Measurements from ENCODE around the gene CNOT11.
A peak's percentile ranks its signal among the peaks of the same experiment; 100 is the strongest.
"Not testable (repeated sequence)": the region's sequence is repeated elsewhere in the genome, so short reads cannot be mapped to it uniquely, and the experiment has no call there.

CNOT11 gene

DNA sequence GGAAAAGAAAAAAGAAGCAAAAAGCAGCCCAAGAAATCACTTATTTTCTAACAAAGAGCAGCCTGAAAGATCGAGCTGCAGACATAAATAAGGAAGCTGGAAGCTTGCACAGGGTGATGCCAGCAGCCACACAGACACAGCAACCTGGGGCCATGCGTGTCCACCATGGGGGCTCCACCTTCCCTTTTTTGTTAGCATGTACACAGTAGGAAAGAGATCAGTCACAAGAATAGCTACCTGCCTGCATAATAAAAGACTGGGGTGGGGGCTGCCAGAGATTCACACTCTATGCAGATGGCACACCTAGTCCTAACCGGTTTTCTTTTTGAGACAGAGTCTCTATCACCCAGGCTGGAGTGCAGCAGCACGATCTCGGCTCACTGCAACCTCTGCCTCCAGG, 2.9 kb upstream of the CNOT11 start:
- Histone ChIP-seq H3K9ac (no peak overlapping the region), H3K36me3 (ENCODE audit: insufficient read depth) (no peaks in the 10 kb centered on the region), H4K20me1 (ENCODE audit: insufficient read depth) (no peaks in the 10 kb centered on the region), H3K27me3 (ENCODE audit: insufficient read depth, low read depth) (no peaks in the 10 kb centered on the region), H2AFZ (ENCODE audit: low read depth) (no peak overlapping the region), H3K4me3 (IDR thresholded peaks at IDR 0.05; ENCODE audit: insufficient read depth, low read depth, low read length) (no peak overlapping the region), H3K4me2 (no peak overlapping the region), H3K27ac (no peak overlapping the region), H3K4me1 (ENCODE audit: low read depth, poor library complexity, severe bottlenecking) (peaks cover 11% of the 10 kb centered on the region), H3K79me2 (ENCODE audit: insufficient read depth, low read depth) (peaks cover 17% of the 10 kb centered on the region)
- TF ChIP-seq, protein P1, sequence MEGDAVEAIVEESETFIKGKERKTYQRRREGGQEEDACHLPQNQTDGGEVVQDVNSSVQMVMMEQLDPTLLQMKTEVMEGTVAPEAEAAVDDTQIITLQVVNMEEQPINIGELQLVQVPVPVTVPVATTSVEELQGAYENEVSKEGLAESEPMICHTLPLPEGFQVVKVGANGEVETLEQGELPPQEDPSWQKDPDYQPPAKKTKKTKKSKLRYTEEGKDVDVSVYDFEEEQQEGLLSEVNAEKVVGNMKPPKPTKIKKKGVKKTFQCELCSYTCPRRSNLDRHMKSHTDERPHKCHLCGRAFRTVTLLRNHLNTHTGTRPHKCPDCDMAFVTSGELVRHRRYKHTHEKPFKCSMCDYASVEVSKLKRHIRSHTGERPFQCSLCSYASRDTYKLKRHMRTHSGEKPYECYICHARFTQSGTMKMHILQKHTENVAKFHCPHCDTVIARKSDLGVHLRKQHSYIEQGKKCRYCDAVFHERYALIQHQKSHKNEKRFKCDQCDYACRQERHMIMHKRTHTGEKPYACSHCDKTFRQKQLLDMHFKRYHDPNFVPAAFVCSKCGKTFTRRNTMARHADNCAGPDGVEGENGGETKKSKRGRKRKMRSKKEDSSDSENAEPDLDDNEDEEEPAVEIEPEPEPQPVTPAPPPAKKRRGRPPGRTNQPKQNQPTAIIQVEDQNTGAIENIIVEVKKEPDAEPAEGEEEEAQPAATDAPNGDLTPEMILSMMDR (conservative IDR thresholded peaks at IDR 0.05; ENCODE audit: low read depth, low read length): no peak

DNA sequence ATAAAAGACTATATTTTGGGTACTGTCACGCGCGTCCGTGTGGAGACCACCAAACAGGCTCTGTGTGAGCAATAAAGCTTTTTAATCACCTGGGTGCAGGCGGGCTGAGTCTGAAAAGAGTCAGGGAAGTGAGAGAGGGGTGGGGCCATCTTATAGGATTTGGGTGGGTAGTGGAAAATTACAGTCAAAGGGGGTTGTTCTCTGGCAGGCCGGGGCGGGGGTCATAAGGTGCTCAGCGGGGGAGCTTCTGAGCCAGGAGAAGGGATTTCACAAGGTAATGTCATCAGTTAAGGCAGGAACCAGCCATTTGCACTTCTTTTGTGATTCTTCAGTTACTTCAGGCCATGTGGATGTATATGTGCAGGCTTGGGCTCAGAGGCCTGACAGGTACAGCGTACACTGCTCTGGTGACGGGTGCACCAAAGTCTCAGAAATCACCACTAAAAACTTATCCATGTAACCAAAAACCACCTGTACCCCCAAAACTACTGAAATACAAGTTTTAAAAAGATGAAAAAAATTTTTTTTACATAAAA, 1.4 kb upstream of the CNOT11 start:
- H4K20me1 ChIP-seq (ENCODE audit: insufficient read depth); H3K27ac ChIP-seq; H3K4me2 ChIP-seq; H3K9ac ChIP-seq; H3K36me3 ChIP-seq (ENCODE audit: insufficient read depth); H2AFZ ChIP-seq (ENCODE audit: low read depth); H3K4me3 ChIP-seq (IDR thresholded peaks at IDR 0.05; ENCODE audit: insufficient read depth, low read depth, low read length); H3K27me3 ChIP-seq (ENCODE audit: insufficient read depth, low read depth): not testable (repeated sequence)
- peaks cover 29% of the 10 kb centered on the region for H3K79me2 ChIP-seq (ENCODE audit: insufficient read depth, low read depth)
- H3K4me1 ChIP-seq (ENCODE audit: low read depth, poor library complexity, severe bottlenecking): peaks cover 12% of the 10 kb centered on the region

DNA sequence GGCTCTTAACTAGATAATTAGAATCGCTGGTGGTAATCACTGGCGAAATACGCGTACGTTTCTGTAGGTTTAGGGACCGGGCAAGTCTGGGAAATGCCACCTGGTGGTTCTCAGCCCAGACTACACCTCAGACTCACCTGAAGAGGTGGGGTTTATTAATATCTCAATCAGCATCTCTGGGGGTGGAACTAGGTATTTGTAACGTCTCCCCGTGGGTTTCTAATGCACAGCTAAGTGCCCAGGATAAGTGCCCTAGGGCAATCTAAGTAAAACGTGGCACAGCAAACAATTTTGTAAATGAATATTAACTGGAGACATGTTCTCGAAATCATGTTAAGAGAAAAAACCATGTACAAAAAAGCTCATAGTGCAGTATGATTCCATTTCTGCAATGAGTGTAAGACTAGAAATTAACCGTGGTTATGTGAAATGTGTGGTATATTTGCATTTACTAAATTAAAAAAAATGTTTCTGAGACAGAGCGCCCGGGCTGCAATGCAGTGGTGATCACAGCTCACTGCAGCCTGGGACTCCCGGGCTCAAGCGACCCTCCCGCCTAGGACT, 760 bp upstream of the CNOT11 start:
- Histone ChIP-seq H3K4me1 (ENCODE audit: low read depth, poor library complexity, severe bottlenecking) (peaks cover 12% of the 10 kb centered on the region), H3K79me2 (ENCODE audit: insufficient read depth, low read depth) (peaks cover 29% of the 10 kb centered on the region), H3K9ac (peak overlapping the region; percentile 93; the same call in 1 of the 2 replicates), H3K4me3 (IDR thresholded peaks at IDR 0.05; ENCODE audit: insufficient read depth, low read depth, low read length) (peak overlapping the region; percentile 57), H2AFZ (ENCODE audit: low read depth) (peak overlapping the region; percentile 97), H3K27me3 (ENCODE audit: insufficient read depth, low read depth) (no peaks in the 10 kb centered on the region), H4K20me1 (ENCODE audit: insufficient read depth) (no peaks in the 10 kb centered on the region), H3K27ac (peak overlapping the region; percentile 58), H3K4me2 (peak overlapping the region; percentile 67), H3K36me3 (ENCODE audit: insufficient read depth) (no peaks in the 10 kb centered on the region)
- TF ChIP-seq, protein P1 (conservative IDR thresholded peaks at IDR 0.05; ENCODE audit: low read depth, low read length): peak; percentile 61

- Histone ChIP-seq H4K20me1 (ENCODE audit: insufficient read depth) (no peaks in the 10 kb centered on the region), H3K27ac (peak overlapping the region; percentile 88), H3K4me3 (IDR thresholded peaks at IDR 0.05; ENCODE audit: insufficient read depth, low read depth, low read length) (peak overlapping the region; percentile 75), H3K36me3 (ENCODE audit: insufficient read depth) (no peaks in the 10 kb centered on the region), H3K27me3 (ENCODE audit: insufficient read depth, low read depth) (no peaks in the 10 kb centered on the region), H3K79me2 (ENCODE audit: insufficient read depth, low read depth) (peaks cover 29% of the 10 kb centered on the region), H3K9ac (peak overlapping the region; percentile 93), H3K4me1 (ENCODE audit: low read depth, poor library complexity, severe bottlenecking) (peaks cover 12% of the 10 kb centered on the region), H3K4me2 (peak overlapping the region; percentile 87), H2AFZ (ENCODE audit: low read depth) (peak overlapping the region; percentile 83)
- TF ChIP-seq, protein P1 (conservative IDR thresholded peaks at IDR 0.05; ENCODE audit: low read depth, low read length): no peak
Observed at GRCh38 chr2:101253013-101253702, 472 bp downstream of the CNOT11 start.
